SW480 (cell line): ENCODE data around the gene MEIOB.
"Not testable (repeated sequence)": the region's sequence is repeated elsewhere in the genome, so short reads cannot be mapped to it uniquely, and the experiment has no call there.

Source experiments
- DNase-seq: peaks from one replicate; pipeline ENCODE4 v3.0.0-alpha.2; 2016; ENCODE audit warnings: low spot score

Gene MEIOB

DNA sequence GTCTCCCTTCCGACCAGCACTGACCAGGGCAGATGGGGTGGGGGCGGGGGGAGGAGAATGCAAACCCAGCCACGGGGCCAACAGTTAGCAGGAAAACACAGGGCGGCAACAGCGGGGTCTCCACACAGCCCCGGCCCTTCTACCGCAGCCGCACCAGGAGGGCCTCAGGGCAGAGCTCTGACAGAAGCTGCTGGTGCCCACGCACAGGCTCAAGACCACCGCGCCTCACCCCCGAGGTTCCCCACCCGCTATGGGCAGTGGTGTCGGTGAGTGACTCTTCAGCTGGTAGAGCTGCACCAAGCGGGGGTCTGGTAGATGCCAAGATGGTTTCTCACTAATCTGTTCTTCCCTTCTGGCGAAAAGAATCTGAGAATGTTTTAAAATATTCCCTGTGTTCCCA, 61.4 kb downstream of the MEIOB start:
- no peak for DNase-seq

DNA sequence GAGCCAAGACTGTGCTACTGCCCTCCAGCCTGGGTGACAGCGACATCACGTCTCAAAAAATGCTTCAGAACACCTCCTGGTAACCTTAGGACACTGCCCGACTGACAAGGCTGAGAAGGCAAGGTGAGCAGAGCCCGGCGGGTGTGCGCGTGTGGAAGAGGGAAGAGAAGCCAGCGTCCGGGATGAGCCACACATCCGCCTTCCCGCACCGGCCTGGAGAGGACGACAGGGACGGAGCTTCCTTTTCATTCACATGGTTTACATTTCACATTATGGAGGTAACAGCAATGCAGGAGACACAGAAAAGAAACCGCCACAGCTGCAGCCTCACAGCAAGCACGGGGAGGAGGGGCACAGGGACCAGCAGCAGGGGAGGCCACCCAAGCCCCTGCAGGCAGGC, 61.9 kb downstream of the MEIOB start:
- DNase-seq = no peak

GRCh38 chr16:1809281-1809801, 62.6 kb downstream of the MEIOB start:
- no peak for DNase-seq

DNA sequence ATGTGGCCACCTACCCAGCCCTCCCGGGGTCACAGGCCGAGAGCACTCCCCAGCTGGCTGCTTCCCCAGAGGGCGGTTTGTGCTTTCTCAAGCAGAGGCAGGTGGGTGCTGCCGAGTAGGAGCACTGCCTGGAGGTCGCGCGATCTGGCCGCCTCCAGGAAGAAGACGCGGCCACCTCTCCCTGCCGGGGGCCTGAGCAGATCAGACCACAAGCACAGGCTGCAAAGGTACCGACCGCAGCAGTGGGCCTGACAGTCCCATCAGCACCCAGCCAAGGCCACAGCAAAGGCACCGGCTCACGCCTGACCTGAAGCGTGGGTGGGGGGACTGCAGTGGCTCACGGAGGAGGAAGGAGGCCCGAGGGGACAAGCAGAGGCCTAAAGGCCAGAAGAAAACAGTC, 63.3 kb downstream of the MEIOB start:
- DNase-seq = no peak

- DNase-seq = no peak
These were observed 64.3 kb downstream of the MEIOB start for GRCh38 chr16:1807626-1808025.

DNA sequence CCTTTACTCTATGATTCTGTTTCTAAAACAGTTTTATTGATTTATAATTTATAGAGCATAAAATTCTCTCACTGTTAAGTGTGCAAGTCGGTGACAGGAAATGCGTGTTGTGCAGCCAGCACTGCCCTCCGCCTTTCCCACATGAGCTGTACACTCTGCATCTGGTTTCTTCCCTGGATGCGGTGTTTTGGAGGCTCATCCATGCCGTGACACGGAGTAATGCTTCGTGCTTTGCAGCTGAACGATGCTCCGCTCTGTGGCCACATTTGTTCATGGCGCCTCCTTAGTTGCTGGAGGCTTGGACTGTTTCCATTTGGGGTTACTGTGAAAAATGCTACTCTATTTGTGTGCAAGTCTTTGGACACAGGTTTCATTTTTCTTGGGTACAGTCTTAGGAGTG, 71.3 kb downstream of the MEIOB start:
- no peak for DNase-seq

- not testable (repeated sequence) for DNase-seq
These were observed 72.7 kb downstream of the MEIOB start for GRCh38 chr16:1799263-1799662.

GRCh38 chr16:1794908-1795666, 76.9 kb downstream of the MEIOB start:
- no peak for DNase-seq

DNA sequence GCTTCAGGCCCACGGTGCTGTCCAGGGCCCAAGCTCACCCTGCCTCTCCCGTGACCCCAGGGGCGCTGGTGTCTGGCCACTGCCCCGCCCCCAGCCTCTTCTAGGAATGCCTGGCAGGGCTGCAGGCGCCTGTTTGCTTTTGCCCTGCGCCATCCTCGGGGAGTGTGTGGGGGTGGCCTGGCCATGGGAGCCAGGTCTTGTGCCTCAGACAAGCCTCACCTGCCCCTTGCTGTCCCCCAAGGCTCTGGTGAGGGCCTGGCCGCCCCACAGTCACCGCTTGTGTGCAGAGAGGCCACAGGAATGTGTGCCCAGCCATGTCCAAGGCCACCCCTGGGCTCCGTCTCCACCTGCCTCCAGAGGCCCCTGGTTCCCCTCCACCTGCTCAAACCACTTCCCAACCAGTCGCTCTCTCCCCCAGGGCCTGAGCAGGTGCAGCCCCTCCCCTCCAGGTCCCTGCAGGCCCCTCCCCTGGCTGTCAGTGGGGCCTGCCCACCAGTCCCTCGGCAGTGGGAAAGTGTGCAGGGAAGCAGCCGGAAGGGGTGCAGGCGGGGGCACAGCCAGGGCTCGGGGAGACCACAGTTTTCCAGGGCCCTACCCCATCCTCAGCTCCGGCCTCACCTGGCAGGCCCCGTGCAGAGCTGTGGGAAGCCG, 77.6 kb downstream of the MEIOB start:
- no peak for DNase-seq

DNA sequence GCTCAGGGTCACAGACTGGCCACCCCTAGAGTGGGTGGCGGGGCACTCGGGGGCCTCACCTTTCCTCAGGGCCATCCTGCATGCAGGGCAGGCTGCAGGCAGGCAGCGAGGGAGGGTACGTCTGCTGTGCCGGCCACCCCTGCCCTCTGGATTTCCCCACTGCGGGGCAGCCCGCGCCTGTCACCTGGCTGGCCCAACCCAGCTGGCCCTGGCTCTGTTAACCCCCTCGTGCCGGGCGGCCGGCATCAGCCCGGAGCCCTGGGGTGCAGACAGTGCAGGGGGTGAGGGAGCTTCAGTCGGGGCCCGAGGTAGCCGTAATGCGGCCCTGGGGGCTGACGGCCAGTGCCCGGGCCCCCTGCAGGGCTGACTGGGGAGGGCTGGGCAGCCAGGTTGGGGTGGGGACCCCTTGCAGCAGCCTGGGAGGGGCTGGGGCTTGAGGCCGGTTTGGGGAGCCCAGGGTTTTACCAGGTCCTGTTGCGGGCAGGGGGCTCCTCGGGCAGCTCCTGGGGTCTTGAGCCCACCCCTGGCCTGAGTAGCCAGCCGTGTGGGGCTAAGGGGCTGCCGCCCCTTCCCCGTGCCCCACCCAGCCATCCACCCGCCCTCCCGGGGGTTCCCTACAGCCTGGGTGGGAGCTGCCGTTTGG, 78.3 kb downstream of the MEIOB start, which contains the start of gene IGFALS:
Gene IGFALS (minus strand): TSS at position 128 of the 643 bp plus-strand sequence. CDS start 53 bp downstream, at position 75.
- no peak for DNase-seq

DNA sequence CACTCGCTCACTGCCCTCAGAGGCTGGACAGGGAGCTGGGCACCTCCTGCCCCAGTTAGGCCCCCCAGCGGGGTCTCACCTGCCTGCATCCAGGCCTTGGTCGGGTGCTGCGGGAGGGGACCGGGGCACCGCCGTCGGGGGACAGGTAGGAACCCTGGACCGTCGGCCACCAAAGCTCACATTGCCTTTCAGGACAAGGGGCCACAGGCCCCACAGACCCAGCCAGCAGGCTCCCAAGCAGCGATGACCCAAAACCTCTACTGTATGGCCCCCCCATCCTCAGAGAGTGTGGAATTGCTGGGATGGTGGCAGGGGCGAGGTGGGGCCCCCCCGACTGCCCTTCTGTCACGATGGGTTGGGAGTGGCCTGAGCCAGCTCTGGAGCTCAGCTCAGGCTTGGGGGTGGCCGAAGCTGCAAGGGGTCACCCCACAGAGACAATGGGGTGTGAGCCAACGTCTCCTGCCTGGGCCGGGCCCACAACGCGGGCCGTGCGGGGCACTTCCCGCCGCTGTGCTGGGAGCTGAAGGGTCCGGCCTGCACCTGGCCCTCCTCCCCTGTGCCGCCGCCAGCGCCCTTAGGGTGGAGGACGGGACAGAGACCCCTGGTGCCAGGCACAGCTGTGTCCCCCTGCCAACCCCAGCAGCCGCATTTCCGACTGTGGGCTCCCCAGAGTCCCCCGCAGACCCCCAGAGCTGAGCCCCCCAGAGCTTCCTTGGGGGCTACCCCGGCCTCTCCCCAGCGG, 79.0 kb downstream of the MEIOB start:
- no peak for DNase-seq

- no peak for DNase-seq
These were observed 79.8 kb downstream of the MEIOB start for GRCh38 chr16:1791943-1792812.

GRCh38 chr16:1791256-1791942, 80.6 kb downstream of the MEIOB start:
- no peak for DNase-seq

DNA sequence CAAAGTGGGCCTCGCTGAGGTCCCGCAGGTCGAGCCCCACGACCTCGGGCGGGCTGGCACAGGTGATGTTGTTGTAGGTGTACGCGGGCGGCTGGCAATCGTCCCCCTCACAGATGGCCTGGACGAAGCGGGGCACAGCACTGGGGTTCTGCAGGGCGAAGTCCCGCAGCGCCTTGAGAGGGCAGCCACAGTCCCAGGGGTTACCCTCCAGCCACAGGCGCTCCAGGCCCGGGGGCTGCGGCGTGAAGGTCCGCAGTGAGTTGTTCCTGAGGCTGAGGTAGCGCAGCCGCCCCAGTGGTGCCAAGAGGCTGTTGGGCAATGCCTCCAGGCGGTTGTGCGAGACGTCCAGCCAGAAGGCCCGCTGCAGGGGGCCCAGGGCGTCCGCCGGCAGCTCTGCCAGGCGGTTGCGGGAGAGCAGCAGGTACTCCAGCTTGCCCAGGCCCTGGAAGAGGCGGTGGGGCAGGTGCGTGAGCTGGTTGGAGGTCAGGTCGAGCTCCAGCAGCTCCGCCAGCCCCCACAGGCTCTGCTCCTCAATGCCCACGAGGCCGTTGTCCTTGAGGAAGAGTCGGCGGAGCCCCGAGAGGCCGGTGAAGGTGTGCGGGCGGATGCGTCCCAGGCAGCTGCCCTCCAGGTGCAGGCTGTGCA, 81.2 kb downstream of the MEIOB start:
- DNase-seq = no peak

GRCh38 chr16:1790261-1790610, 81.7 kb downstream of the MEIOB start:
- no peak for DNase-seq

- DNase-seq = no peak
These were observed 82.3 kb downstream of the MEIOB start for GRCh38 chr16:1789643-1790045.

DNA sequence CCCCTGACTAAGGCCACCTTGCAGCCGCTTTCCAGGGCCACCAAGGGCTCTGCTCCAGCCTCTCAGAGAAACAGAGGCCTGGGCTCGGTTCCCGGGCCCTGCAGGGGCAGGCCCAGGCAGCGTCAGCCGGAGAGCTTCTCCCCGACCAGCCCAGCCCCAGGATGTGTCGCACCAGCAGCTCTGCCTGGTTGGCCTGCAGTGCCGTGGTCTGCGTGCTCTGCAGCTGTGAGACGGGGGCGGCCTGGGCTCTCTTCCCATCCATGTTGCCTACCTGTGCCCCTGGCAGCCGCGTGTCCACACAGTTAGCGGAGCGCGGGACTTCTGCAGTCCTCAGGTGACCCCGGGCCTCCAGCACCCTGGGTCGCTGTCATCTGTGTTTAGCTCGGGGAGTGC, 83.3 kb downstream of the MEIOB start:
- no peak for DNase-seq

DNA sequence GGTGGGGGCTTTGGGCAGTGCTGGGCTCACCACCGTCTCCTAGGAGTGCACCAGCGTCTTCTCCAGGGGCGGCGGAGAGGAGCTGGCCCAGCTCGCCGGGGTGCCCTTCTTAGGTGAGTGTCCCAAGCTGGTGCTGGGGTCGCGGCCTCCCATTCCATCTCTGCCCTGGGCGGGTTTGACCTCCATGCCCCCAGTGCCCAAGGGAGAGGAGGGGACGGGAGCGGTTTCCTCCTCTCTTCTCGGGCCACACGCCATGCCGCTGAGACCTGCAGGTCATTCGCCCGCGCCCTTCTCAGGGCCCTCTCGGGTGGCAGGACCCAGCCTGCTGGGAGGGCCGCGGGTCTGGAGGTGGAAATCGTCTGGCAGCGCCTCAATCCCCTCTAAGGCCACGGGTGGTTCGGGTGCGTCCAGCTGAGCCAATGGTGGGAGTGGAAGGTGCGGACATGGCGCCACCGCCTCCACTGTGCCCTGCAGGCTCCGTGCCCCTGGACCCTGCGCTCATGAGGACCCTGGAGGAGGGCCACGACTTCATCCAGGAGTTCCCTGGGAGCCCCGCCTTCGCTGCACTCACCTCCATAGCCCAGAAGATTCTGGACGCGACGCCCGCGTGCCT, 83.8 kb downstream of the MEIOB start:
- DNase-seq = no peak

GRCh38 chr16:1787322-1788094, 84.5 kb downstream of the MEIOB start:
- no peak for DNase-seq
